ENCODE results near the gene ITSN2. TPM values are rescaled to one million over a fixed set of nuclear protein-coding genes. Genes with fewer than 3 reads are reported as not detected.

The ITSN2 gene
- total and polyA plus RNA-seq, 2 of the 8 experiments (the other 6 are each of a cell fraction or from before 2014, with no cell fraction given), result 9.3 to 17.0 TPM

DNA sequence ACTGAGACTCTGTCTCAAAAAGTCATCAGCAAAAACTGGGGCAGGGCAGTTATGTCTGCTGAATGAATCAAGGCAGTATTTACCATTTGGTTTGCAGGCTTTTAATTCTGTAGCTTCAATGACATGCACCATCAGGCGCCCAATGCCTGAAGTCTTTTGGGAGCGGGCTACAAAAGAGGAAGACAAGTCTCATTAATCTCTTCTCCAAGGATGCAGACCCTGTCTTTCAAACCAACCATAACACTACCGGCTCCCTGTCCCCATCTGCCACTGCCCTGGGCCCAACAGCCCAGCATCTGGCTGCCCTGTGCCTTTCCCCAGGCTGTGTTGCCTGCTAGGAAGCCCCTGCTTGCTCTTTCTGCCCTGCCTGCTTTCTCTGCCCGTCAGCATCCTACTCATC is 155.2 kb downstream of the ITSN2 start:
- Histone ChIP-seq H2BK20ac (ENCODE audit: low read length) (no peak overlapping the region), H3K23me2 (ENCODE audit: low read depth, low read length) (no peaks in the 10 kb centered on the region), H3K27me3 (replicated peaks in 1 of 4; ENCODE audit: control insufficient read depth in 3 of 4, extremely low read depth in 1 of 4, insufficient read depth in 3 of 4, low read length in 3 of 4) (no peaks in the 10 kb centered on the region), H2BK12ac (ENCODE audit: low read depth, low read length) (no peak overlapping the region), H4K20me1 (replicated peaks in 1 of 2; ENCODE audit: control insufficient read depth in 1 of 2, insufficient read depth in 2 of 2, low read length in 2 of 2) (peaks cover 0 to 2% of the 10 kb centered on the region in 2 experiments), H3K79me2 (ENCODE audit: control insufficient read depth in 1 of 2, insufficient read depth in 2 of 2, low read length in 2 of 2) (no peaks in the 10 kb centered on the region), H4K5ac (ENCODE audit: insufficient read length, low read depth, low read length) (no peak overlapping the region), H3K4me1 (replicated peaks in 1 of 4; ENCODE audit: control insufficient read depth in 3 of 4, insufficient read depth in 4 of 4, low read length in 3 of 4) (no peaks in the 10 kb centered on the region; a peak in 1 of 7 replicates), H2AK5ac (ENCODE audit: low read depth, low read length) (no peak overlapping the region), H3K18ac (ENCODE audit: extremely low read depth, low read length) (no peak overlapping the region), H3K23ac (ENCODE audit: insufficient read length) (no peak overlapping the region), H3K56ac (replicated peaks; ENCODE audit: insufficient read length, low read depth, low read length) (no peak overlapping the region), H3K79me1 (ENCODE audit: low read depth, low read length) (no peaks in the 10 kb centered on the region), H3K4me3 (ENCODE audit: extremely low read depth in 1 of 4, insufficient read depth in 2 of 4, low read depth in 3 of 4, low read length in 4 of 4) (no peak overlapping the region), H2BK120ac (replicated peaks; ENCODE audit: low read depth, low read length) (no peak overlapping the region), H2BK5ac (ENCODE audit: low read depth, low read length) (no peak overlapping the region), H2AFZ (ENCODE audit: low read length) (no peak overlapping the region), H3K9ac (replicated peaks in 1 of 4; ENCODE audit: extremely low read depth in 1 of 4, low read depth in 3 of 4, low read length in 3 of 4) (no peak overlapping the region), H3K27ac (ENCODE audit: low read depth, low read length) (no peak overlapping the region), H3K14ac (ENCODE audit: insufficient read length) (no peak overlapping the region), H3K36me3 (ENCODE audit: control insufficient read depth in 2 of 4, insufficient read depth in 4 of 4, low read length in 3 of 4) (no peaks in the 10 kb centered on the region), H4K8ac (ENCODE audit: extremely low read depth, insufficient read depth, low read length) (no peak overlapping the region), H3K4me2 (ENCODE audit: insufficient read depth in 1 of 2, low read depth in 2 of 2, low read length in 2 of 2) (no peak overlapping the region), H3K4ac (replicated peaks; ENCODE audit: insufficient read length, low read depth, low read length) (no peak overlapping the region), H2BK15ac (ENCODE audit: low read length) (no peak overlapping the region), H4K91ac (replicated peaks; ENCODE audit: insufficient read length, low read length) (no peak overlapping the region), H3K9me3 (ENCODE audit: insufficient read depth in 2 of 2, low read depth in 1 of 2, low read length in 1 of 2) (no peaks in the 10 kb centered on the region)
- TF ChIP-seq BRCA1 (IDR thresholded peaks at IDR 0.05; ENCODE audit: low read depth, low read length), result no peak
- TF ChIP-seq JUN (IDR thresholded peaks at IDR 0.05; ENCODE audit: low read depth, low read length), result no peak
- no peak for TF ChIP-seq ASH2L (IDR thresholded peaks at IDR 0.05; ENCODE audit: low read length)
- no peak for TF ChIP-seq FOSL1 (IDR thresholded peaks at IDR 0.05; ENCODE audit: insufficient read depth, low read depth, low read length)
- no peak for TF ChIP-seq KDM5A (IDR thresholded peaks at IDR 0.05; ENCODE audit: low read length)
- FAIRE-seq, result no peak
- POLR2A ChIA-PET (ENCODE audit: partially characterized antibody), result no interaction called here
- no peak for DNase-seq (ENCODE audit: low read depth in 1 of 2, low spot score in 2 of 2)
- WGBS, 2 experiments (ENCODE audit: extremely low coverage in 1 of 2, insufficient coverage in 1 of 2, insufficient read length in 1 of 2, insufficient replicate concordance in 2 of 2, low coverage in 1 of 2, low lambda C conversion rate in 2 of 2, missing lambda C conversion rate in 1 of 2), result 93% methylated on average over 4 of the region's 4 CpGs; no CpG with 5 or more reads in 1 of the 2 experiments
- CTCF ChIA-PET (ENCODE audit: partially characterized antibody), result no interaction called here

All from H1 (cell line).